Measurements from ENCODE around the gene ADGRB3. TPM values are rescaled to one million over a fixed set of nuclear protein-coding genes. Genes with fewer than 3 reads are reported as not detected.

ADGRB3 gene
- total RNA-seq, 1 donor from 2014 or later = 0.92 TPM

- Histone ChIP-seq H3K27me3 (ENCODE audit: control insufficient read depth, insufficient read depth, low read length) (no peaks in the 10 kb centered on the region), H3K4me3 (ENCODE audit: low read depth, low read length) (no peak overlapping the region), H3K36me3 (ENCODE audit: control insufficient read depth, insufficient read depth, low read length) (no peaks in the 10 kb centered on the region)
- no peak for TF ChIP-seq CTCF (IDR thresholded peaks at IDR 0.05; ENCODE audit: insufficient read depth, low read length, poor library complexity, severe bottlenecking)
- no peak for DNase-seq (ENCODE audit: low read depth)
These were observed 74.8 kb downstream of the ADGRB3 start for GRCh38 chr6:68709882-68710281.

GRCh38 chr6:68710496-68710895 lies 75.4 kb downstream of the ADGRB3 start:
- Histone ChIP-seq H3K36me3 (ENCODE audit: control insufficient read depth, insufficient read depth, low read length) (no peaks in the 10 kb centered on the region), H3K27me3 (ENCODE audit: control insufficient read depth, insufficient read depth, low read length) (no peaks in the 10 kb centered on the region), H3K4me3 (ENCODE audit: low read depth, low read length) (no peak overlapping the region)
- TF ChIP-seq CTCF (IDR thresholded peaks at IDR 0.05; ENCODE audit: insufficient read depth, low read length, poor library complexity, severe bottlenecking) = no peak
- no peak for DNase-seq (ENCODE audit: low read depth)

- Histone ChIP-seq H3K36me3 (ENCODE audit: control insufficient read depth, insufficient read depth, low read length) (no peaks in the 10 kb centered on the region), H3K27me3 (ENCODE audit: control insufficient read depth, insufficient read depth, low read length) (no peaks in the 10 kb centered on the region), H3K4me3 (ENCODE audit: low read depth, low read length) (no peak overlapping the region)
- no peak for DNase-seq (ENCODE audit: low read depth)
- no peak for TF ChIP-seq CTCF (IDR thresholded peaks at IDR 0.05; ENCODE audit: insufficient read depth, low read length, poor library complexity, severe bottlenecking)
These were observed 75.8 kb downstream of the ADGRB3 start for GRCh38 chr6:68710916-68711315.

- Histone ChIP-seq H3K36me3 (ENCODE audit: control insufficient read depth, insufficient read depth, low read length) (no peaks in the 10 kb centered on the region), H3K27me3 (ENCODE audit: control insufficient read depth, insufficient read depth, low read length) (no peaks in the 10 kb centered on the region), H3K4me3 (ENCODE audit: low read depth, low read length) (no peak overlapping the region)
- TF ChIP-seq CTCF (IDR thresholded peaks at IDR 0.05; ENCODE audit: insufficient read depth, low read length, poor library complexity, severe bottlenecking) = no peak
- DNase-seq (ENCODE audit: low read depth) = no peak
These were observed 76.4 kb downstream of the ADGRB3 start for GRCh38 chr6:68711386-68712000.

- Histone ChIP-seq H3K27me3 (ENCODE audit: control insufficient read depth, insufficient read depth, low read length) (no peaks in the 10 kb centered on the region), H3K36me3 (ENCODE audit: control insufficient read depth, insufficient read depth, low read length) (no peaks in the 10 kb centered on the region), H3K4me3 (ENCODE audit: low read depth, low read length) (no peak overlapping the region)
- DNase-seq (ENCODE audit: low read depth) = no peak
- TF ChIP-seq CTCF (IDR thresholded peaks at IDR 0.05; ENCODE audit: insufficient read depth, low read length, poor library complexity, severe bottlenecking) = no peak
These were observed 81.5 kb downstream of the ADGRB3 start for GRCh38 chr6:68716620-68717019.

All from kidney epithelial cell (primary cell).